HG03097 (cell line): ENCODE results near the gene ANKRD53.
A peak's percentile ranks its signal among the peaks of the same experiment; 100 is the strongest.
"Not testable (repeated sequence)": the region's sequence is repeated elsewhere in the genome, so short reads cannot be mapped to it uniquely, and the experiment has no call there.

Experiments
- ATAC-seq: cut with Tn5 transposase; IDR thresholded peaks from one replicate; pipeline ENCODE4 v1.9.1; 2021; ENCODE audit not compliant: unreplicated experiment, low FRiP score

ANKRD53 gene

DNA sequence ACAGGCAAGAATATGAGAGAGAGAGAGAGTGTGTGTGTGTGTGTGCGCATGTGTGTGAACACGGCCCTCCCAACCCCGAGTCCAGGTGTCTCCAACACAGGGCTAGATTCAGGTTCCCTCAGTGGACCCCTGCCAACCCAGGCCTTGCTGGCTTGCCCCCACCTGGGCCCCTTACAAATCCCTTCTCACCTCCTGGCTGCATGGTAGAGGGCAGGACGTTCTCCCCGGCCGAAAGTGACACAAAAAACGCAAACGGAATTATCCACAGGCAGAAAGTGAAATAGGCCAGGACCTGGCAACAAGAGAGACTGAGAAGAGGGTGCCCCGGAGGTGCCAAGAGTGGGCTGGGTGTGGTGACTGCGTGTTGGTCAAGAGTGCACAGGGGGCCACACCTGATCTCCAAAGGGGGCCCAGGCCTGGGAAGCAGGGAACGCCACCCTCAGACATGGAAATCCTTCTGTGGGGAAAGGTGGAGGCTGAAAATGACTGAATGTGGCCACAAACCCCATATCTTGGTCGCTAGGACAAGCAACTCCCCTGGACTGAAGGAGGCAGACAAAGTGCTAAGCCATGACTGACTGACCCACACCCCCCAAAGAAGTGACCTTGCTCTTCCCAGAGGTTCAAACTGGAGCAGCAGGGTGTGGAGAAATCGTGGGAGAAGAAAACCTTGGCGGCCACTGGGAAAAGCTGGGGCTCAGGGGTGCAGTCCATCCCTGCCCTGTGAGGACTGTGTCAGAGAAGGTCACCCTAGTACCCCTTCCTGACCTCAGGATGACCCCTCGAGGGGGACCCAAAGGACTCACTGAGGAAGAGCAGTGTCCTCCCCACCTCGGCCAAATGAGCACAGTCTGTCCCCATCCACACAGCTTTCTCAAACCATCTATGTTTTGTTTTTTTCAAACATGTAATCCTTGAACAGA, 10.6 kb downstream of the ANKRD53 start:
- ATAC-seq, result no peak

DNA sequence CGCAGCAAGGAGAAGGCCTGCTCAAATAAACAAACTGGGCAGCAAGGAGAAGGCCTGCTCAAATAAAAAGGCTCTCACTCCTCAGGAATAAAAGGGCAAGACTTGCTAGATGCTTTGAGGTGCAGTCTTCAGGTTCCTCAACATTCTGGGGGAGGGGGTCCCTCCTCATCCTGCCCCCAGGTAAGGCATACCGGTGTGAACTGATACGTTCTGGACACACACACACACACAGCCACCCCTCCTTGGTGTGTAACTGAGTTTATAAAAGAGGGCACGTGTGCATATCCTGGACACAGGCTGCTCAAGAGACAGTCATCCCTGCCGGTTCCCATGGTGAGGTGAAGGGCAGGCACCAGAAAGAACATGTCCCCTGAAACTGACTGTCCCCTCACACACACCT, 11.8 kb downstream of the ANKRD53 start:
- ATAC-seq, result no peak

DNA sequence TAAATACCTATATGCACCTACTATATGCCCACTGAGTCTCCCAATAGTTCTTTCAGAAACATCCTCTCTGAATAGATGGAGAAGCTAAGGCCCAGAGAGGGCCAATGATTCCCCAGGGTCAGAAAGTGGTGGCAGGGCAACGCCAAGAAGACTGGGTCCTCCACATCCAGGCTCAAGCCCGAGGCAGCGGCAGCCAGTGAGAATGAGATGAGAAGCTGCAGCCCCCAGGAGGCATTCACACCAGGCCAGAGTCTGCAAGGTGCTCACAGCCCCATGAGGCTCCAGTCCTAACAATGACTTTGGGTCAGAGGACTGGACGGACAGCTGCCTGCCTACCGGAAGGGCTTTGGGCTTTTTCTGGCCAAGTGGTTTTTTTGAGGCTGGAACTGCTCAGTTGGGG, 12.7 kb downstream of the ANKRD53 start:
- ATAC-seq, result no peak

DNA sequence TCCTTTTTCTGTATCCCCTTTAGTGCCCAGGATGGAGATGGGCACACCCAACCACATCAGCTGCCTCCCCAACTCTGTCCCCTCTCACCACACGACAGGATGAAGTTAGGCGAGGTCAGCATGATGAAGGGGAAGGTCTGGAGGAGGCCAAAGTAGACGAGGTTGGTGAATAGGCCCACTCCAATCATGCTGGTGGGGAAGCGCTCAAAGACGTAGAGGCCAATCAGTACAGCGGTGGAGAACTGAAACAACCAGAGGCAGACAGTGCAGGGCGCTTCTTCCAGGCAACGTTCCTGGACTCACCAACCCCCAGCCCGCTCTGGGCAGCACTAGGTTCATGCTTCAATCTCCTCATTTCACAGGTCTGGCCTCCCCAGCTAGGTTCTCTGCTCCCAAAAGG, 13.3 kb downstream of the ANKRD53 start:
- no peak for ATAC-seq

DNA sequence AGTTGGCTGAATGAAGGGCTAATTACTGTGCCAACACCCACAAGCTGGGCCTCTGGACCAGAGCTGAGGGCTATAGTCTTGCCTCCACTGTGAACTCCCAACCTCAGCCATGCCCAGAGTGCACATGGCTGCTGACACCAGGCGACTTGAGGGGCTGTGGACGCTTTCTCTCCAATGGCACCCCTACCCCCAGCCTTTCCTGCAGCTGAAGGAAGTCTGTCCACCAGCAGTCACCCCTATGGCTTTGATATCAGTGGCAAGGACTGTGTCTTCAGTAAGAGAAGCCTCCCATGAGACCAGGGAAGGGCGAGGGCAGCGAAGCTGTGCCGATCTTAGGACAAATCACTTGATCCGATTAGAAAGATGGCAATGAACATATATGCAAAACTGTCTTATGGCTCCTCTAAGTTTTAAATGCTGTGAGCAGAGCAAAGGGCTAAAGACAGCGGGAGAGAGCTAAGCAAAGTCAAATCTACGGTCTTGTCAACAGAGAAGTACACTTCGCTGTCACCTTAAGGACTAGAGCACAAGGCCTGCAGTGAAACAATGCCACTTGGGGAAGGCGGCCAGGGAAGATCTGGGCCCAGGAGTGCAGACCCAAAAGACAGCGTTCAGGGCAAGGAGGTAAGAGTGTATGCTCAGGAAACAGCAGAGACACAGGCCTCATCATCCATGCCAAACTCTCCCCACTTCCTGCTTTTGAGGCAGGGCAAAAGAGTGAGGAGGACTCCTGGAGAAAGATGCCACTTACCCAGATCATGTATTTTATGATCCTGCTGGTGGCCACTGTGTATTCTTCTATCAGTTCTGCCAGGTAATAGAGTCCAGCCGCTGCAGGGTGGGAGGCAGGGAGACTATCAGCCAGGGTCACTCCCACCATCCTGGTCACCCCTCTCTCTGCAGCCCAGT, 14.8 kb downstream of the ANKRD53 start:
- no peak for ATAC-seq

DNA sequence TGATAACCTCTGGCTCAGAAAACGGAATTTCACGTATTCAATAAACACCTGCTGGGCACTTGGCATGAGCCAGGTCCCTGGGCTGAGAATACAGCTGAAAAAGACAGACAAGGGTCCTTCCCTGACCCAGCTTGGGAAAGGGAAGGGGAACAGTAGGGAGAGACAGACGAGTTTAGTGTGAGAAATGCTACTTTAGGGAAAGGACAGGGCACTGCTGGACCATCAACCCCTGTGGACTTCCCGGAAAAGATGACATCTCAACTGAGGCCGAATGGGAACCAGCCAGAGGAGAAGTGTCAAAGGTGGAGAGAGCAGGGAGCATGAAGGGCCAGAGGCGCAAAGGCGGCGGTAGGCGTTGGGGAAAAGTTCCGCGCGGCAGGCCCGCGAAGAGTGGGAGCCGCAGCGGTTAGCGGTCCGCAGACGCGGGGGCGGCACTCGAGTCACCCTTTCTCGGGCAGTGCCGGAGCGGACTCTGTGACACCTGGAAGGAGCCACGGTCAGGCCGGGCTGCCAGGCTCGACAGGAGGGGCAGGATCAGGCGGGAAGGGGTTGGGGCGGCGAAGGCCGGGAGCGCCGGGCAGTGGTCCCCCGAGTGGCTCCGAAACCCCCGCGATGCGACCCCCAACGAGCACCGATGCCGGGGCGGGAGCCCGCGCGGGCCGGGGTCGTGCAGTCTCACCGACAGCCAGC, 15.7 kb downstream of the ANKRD53 start:
- peak; percentile 6 for ATAC-seq

DNA sequence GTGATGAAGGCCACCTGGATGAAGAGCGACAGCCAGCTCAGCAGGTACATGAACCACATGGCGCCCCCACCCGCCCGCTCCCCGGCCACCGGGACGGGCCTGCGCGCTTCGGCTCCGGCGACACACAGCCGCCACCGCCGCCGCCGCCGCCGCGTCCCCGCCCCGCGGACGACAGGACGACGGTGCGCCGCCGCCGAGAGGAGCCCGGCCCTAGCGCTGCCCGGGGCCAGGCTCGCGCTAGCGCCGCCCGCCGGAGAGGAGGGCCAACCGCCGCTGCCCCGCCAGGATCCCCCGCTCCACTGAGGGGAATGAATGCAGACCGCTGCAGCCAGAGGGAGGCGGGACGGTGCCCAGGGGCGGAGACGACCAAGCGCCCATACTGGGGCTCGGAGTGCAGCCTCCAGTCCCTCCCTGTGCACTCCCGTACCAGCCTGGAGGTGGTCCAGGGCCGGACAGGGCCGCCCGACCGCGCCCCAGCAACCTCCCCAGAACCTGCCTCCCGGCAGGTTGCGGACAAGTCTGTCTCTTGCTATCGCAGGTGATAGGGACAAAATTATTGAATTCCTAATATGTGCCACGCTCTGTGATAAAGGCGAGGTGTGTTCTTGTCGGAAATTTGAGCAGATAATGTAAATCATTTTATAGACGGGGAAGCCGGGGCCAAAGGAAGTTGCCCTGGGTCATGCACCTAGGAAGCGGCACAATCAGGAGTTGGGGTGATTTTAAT, 16.4 kb downstream of the ANKRD53 start, which contains the start of gene TEX261:
TEX261 (minus strand) TSS at position 175 of the 727 bp plus-strand sequence; CDS start at position 59, 116 bp downstream.
- ATAC-seq, result peak; percentile 95

DNA sequence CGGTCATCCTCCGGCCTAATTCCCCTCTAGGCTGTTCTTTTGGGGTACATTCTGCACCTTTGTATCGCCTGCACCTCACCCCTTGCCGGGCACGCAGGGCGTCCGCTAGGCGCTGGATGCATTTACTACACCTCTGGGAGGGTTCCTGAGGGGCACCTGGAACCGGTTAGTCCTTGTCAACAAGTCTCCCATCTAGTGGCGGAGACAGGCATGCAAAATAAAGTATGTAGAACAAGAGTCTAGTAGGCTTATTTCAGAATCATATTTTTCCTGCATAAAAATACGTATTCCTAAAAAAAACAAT, 16.9 kb downstream of the ANKRD53 start:
- ATAC-seq, result peak; percentile 37

DNA sequence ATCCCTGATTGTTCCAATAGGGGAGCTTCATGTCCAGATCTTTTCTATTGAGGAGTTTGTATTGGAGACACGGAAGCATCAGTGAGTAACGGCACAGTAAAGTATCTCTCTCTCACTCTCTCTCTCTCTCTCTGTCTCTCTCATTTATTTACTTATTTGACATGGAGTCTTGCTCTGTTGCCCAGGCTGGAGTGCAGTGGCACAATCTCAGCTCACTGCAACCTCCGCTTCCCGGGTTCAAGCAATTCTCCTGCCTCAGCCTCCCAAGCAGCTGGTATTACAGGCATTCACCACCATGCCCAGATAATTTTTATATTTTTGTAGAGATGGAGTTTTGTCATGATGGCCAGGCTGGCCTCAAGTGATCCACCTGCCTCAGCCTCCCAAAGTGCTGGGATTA, 20.5 kb downstream of the ANKRD53 start:
- not testable (repeated sequence) for ATAC-seq

DNA sequence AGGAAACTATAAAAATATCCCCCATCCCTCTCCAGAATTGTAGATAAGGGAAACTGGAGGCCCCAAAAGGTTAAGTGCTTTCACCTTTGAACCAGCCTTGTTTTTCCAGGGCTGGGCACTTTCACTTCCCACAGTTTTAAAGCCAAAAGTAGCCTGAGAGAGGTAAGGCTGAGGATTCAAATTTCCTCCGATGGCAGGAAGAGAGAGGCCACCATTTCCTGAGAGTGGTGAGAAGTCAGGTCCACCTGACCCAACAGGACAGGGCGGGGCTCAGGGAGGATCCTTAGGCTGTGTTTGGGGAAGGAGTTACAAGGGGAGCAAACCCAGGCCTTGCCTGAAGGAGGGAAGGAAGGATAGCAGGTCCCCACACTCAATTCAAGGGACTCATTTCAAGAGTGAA, 20.9 kb downstream of the ANKRD53 start:
- no peak for ATAC-seq

DNA sequence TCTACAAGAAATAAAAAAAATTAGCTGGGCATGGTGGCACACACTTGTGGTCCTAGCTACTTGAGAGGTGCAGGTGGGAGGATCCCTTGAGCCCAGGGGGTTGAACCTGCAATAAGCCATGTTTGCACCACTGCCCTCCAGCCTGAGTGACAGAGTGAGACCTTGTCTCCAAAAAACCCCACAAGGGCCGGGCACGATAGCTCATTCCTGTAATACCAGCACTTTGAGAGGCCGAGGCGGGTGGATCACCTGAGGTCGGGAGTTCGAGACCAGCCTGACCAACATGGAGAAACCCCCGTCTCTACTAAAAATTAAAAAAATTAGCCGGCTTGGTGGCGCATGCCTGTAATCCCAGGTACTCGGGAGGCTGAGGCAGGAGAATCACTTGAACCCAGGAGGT, 21.5 kb downstream of the ANKRD53 start:
- ATAC-seq, result not testable (repeated sequence)

DNA sequence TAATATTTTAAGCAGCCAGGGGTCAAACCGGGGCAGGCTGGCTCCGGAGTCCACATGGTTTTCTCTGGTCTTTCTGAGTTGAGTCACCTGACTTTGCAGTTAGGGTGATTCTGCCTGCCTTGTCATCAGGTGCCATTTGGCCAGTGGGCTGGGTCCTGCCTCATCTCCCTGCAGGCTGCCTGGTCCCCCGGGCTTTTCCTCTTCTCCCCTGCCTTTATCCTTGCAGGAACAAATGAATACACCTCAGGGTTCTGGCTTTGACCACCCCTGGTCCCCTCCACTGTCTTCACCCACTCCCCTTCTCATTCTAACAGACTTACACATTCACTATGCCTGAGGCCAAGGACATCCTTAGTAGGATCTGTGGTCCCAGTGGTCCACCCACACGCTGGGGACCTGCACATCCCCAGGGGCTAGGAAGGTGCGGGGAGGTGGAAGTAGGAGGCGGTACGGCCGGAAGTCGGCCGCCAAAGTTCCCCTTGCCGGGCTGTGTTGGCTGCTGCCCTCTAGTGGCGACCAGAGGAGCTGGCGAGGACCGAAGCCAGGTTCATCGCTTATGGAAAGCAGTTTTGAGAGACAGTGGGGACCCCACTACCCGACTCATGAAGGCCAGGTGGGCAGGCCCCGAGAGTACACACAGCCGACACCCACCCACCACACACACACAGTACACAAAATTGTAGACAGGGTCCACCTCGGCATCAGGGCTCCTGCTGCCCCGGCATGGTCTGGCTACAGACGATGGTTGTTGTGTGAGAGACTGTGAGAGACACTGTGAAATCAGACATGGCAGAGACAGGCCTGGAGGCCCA, 22.6 kb downstream of the ANKRD53 start:
- ATAC-seq, result peak; percentile 77

DNA sequence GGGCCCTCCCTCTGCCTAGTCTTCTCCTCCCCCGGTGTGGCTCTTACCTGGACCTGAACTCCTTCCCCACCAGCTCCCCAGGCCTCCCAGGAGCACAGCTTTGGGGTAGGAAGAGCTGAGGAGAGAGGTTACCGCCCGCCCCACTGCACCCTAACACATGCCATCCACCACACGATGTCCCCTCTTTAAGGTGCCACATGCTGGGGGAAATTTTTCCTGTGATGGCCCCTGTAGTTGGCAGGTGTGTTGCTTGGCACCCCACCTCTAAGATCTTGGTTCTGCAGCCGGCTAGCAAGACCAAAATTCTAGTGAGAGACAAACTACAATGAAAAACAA, 23.1 kb downstream of the ANKRD53 start:
- ATAC-seq, result no peak

DNA sequence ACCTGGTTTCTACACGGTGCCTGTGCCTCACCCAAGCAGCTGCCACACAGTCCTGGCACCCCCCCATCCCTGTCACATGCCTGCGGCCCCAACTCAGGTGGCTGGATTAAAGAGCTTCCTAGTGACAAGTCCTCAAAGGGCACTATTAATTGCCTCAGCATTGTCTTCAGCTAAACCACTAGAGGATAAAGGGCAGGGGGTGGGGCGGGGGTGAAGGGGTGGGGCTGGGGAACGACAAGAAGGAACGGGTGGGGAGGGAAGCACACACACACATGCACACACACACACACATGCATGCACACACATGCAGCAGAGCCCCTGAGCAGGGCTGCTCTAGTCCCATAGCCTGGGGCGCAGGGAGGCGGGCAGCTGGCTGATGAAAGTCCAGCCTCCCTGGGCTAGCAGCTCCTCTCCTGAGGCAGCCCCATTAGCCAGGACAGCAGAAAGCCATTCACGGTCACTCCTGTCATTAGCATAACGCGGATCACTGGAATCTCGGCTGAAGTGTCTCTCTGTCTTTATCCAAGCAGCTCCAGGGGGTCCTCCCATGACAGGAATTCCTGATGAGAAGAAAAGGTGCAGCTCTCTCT, 23.6 kb downstream of the ANKRD53 start:
- ATAC-seq, result no peak

DNA sequence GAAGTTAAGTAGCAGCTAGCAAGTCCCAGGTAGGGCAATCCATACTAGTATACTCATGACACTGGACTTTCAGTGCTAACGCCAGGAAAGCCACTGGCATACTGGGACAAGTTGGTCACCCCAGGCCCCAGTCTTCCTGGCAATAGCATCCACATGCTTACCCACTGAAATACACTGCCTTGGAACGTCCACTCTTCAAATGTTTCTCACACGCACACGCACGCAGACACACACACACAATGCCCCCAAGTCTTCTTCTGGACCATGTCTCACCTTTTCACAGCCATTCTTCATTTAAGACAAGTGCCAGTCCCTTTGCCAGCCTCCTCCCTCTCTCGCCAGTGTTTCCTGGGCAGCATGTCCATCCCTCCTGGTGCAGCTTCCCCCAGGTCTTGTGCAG, 25.0 kb downstream of the ANKRD53 start:
- no peak for ATAC-seq

DNA sequence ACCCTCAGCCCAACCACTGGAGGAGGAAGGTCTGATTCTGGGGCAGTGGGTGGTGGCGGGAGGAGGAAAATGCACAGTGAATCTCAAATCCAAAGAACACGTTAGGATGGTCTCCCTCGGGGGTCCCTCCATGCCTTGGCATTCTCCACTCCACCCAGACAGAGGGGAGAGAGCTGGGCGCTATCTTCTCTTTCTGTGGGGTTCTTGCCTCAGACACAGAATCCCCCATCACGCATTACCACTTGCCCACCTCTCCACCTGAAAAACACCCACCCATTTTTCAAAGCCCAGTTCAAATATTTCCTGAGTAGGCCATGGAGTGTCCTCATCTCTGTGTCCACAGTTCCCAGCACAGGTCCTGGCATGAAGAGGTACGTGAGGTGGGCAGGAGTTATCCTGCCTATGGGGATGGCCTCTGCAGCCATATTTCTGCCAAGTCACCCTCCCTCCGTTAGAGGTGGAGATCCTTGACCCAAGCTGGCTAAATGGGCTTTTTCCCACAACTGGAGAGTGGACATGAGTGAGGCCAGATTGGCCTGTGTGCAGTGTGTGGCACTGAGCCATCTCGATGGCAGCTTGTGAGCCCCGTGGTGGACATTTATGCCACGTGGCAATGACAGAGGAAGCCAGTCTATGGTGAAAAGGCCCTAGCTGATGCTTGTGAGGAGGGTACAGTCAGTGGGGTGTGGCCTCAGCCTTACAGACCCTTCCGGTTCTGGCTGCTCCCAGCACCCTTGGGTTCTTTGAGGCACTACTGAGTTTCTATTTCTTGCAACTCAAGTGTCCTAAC, 25.7 kb downstream of the ANKRD53 start:
- no peak for ATAC-seq

DNA sequence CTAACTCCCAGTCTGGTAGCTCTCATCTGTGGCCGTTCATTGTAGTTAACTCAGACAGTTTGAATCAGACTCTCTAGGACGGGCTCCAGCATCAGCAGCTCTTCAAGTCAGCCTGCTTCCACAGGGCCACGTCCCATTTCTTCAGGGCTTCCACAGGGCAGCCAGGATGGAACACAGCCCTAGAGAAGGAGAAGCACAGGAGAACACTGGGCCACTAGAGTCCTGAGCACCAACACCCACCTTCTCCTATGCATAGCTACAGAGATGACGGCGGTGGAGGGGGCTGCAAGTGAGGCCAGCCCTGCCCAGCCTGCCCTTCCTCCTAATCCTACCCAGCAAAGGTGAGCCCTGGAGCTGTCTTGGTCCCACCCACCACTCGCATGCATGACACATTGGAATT, 26.4 kb downstream of the ANKRD53 start:
- no peak for ATAC-seq
